G401 (cell line): Measurements from ENCODE around the gene SLC2A2. TPM values are rescaled to one million over a fixed set of nuclear protein-coding genes. Genes with fewer than 3 reads are reported as not detected.

Source experiments
- DNase-seq: peaks from one replicate; pipeline ENCODE4 v3.0.0-alpha.2; 2015; ENCODE audit warnings: low spot score
- in situ Hi-C: cut with HindIII; loops from 2 replicates; pipeline ENCODE4 v1.10.0; 2016; ENCODE audit warnings: low sequenced_read_pairs, mixed read lengths
- total RNA-seq: library from RNA; depleted of rRNA; stranded (reverse); fragments of >200 nt; shearing (Covaris generic); gene quantifications from 2 replicates; pipeline ENCODE4 v1.2.3, GENCODE V29; 2014

Gene SLC2A2
- total RNA-seq, 1 experiment from 2014 or later: not detected

DNA sequence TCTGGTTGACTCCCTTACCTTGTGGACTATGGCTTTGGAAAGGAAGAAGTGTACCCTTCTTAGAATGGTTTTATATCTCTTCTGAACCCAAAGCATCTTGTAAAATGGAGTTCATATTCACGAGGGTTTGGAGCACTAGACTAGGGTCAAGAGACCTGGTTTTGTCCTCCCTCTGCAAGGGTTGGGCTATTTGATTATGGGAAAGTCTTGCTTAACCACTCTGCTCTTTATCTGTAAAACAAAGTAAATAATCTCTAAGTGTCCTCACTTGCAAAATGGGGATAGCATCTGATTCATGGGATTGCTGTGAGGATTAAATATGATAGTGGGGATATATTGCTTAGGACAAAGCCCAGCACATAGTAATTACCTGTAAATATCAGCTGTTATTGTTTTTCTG, 17.9 kb upstream of the SLC2A2 start:
- in situ Hi-C loops: no loop called here
- no peak for DNase-seq

DNA sequence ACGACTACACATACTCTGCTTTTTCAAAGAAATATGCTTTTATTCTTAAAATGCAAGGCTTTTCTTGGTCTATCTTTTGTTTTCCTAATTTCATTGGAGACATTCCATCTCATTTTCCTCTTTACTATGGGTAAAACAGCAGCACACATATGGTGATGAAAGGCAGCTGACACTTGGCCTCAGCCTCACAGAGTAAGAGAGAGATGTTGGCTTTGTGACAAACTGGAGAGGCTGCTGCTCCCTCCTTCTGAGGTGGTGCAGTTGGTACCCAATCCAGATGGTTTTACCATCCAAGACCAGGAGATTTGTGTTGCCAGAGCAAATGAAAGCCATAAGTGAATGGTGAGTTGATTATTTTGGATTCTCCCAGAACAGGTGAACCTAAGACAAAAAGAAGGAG, 13.2 kb upstream of the SLC2A2 start:
- in situ Hi-C loops: no loop called here
- DNase-seq: no peak

DNA sequence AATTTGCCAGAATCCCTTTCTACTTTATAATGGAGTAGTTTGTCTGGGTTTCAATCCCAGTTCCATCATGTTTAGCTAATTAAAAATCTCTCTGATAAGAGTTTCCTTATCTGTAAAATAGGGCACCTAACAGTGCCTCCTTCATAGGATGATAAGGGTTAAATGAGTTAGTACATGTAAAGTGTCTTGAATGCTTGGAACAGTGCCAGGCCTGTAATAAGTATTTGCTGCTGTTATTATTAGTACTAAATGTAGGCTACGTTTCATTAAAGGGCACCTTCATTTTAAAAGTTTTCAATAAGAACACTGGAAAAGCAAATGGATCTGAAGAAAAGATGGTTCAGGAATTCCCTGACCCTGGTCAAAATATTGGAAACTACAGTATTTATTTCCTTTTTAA, 11.8 kb upstream of the SLC2A2 start:
- in situ Hi-C loops: no loop called here
- DNase-seq: no peak

DNA sequence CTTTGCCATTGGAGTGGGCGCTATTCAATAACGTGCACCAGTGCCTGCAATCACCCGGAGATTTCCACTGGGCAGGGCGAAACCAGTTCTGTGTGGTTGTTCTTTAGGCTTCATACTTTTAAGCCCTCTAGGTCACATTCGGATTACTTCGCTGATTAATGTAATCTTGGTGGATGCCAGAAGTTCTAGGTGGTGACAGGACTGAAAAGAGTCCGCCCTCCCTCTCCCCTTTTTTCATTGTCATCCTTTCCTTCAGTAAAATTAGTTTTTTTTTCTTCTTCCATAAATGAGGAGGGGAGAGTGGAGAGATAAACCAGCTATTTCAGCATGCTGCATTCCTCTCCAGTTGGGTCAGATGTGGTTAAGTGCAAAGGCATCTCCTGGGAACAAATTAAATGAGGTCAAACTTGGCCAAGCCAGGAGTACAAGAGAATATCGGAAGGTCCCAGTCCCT, 2.3 kb upstream of the SLC2A2 start:
- no peak for DNase-seq
- in situ Hi-C loops: no loop called here

DNA sequence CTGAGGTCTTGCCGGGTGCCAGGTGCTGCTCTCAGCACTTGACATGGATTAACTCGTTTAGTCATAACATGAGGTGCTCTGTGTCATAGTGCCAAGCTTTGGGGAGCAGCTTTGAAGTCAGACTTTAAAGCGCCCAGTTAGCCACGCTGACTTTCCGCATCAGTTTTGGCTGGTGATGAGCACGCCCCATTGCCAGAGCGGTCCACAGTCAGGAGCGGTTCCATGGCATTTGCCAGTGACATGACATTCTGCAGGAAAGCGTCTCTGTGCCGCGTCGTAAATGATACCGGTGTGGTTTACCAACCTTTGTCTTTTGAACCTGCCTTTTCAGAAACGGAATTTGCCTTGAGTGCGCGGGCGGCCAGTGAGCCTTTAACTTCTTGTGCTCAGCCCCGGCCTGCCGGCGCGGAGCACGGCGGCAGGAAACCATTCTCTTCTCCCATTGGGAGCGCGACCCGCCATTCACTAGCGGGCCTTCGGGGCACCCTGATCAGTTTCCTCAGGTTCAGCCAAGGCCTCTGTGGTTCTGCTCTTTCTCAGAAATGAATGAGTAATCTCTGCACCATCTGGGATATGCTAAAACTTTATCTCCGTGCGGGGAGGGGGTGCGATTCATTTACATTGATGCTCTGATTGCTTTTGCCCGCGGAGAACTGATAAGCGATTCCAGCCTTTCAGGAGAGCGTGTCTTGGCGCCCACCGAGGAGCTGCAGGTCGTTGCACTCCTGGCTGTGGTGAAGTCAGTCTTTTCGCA, 1.7 kb upstream of the SLC2A2 start:
- DNase-seq: peak; percentile 7
- in situ Hi-C loops: no loop called here

DNA sequence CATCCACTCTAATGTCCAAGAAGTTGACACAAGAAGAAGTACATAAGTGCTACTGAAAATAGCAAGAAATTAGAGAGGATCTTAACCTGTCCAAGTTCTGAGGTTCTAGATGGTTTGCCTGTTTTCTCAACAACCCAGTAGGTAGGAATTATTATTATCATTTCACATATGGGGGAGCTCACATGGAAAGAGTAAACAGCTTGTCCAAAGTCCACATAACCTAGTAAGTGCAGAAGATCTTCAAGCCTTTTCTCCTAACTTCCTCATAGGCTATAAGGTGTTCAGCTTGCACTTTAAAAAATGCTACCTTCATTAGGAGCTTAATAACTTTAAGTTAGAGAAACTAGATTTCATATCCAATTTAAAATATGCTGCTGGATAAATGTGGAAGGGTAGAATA, 3.0 kb downstream of the SLC2A2 start:
- DNase-seq: no peak
- in situ Hi-C loops: no loop called here

DNA sequence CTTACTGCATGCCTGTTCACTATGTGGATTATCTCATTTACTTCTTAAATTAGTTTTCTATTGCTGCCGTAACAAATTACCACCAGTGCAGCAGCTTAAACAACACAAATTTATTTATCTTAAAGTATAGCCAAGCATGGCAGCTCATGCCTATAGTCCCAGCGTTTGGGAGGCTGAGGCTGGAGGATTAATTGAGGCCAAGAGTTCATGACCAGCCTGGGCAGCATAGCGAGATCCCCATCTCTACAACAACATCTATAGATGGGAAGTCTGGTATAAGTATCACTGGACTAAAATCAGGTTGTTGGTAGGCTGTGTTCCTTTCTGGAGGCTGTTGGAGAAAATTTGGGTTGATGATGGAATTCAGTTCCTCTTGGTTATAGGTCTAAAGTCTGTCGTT, 5.1 kb downstream of the SLC2A2 start:
- in situ Hi-C loops: no loop called here
- no peak for DNase-seq

DNA sequence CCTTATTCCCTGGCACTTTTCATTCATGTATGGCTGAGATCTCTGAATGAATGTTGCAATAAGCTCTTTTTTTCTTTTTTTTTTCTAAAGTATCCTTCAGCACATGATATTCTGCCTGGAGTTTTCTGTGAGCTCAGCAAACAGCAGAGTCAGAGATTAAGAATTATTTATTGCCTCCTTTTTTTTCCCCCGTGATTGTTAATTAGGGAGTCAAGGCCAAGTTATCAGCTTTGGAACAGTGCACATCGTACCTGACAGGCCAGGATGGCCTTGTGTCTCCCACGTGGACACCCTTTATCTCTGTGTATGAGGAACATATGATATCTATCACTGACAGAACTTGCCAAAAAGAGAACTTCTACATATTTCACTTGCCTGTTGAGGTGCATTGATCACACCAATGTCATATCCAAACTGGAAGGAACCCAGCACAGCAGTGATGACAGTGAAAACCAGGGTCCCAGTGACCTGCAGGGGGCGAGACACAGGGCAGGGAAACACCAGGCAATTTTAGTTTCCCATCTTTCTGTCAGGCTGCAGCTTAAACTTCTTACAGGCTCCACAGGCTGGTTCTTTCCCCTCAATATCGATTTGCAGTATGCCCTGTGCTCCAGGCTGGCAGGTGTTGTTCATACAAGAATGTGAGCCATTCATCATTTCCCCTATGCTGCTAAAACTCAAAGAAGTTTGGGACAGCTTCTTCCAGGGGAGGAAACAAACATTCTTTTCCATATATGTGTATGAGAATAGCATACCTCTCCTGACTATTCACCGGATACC, 8.2 kb downstream of the SLC2A2 start:
- in situ Hi-C loops: no loop called here
- no peak for DNase-seq

DNA sequence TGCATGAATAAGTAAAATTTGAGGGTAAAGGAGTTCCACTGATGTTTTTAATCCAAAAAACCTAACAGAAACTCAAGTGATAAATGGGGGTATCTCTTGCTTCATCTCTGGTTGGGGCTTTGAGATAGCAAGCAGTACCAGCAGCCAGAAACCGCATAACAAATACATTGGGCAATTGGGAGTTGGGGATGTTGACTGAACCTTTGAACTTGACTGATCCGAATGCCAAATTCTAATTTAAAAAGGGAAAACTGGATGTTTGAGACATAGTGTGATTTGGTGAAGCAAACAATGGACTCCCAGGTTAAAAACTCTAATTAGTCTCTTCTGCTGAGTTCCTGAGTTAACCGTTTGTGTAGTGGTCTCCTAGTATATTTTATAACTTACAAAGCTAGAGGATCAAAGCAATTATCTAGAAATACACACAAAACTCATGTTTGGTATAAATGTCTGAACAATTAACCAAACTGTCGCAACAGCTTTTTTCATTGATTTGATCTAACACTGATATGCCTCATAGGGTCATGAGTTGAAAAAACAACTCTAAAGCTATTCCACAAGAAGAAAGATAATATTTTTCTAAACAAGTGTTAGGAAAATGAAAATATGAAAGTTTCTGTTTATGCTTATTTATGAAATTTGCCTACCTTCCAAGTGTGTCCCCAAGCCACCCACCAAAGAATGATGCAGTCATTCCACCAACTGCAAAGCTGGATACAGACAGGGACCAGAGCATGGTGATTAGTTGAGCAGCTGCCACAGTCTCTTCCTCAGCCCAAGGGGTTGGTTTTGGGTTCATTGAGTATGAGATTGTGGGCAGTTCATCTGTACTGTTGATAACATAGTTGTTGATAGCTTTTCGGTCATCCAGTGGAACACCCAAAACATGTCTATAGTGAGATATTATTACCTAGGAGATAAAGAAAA, 12.4 kb downstream of the SLC2A2 start:
- in situ Hi-C loops: no loop called here
- no peak for DNase-seq

DNA sequence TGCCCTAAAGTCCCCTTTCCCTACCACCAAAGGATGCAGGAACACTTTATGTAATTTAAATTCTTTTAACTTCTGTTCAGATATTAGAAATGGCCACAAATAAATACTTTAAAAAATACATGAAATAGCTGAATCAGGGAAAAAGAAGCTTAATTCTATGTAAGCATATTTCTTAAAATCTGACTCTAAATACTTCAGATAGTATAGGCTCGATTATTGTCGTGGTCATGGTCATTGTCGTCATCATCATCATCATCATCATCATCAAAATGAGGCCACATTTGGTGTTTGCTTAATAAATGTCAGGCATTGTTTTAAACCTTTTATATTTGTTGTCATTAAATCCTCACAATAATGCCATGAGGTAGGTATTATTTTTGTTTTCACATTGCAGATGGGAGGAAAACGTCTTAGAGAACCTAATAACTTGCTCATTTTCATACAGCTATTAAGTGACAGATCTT, 14.6 kb downstream of the SLC2A2 start:
- in situ Hi-C loops: no loop called here
- no peak for DNase-seq

DNA sequence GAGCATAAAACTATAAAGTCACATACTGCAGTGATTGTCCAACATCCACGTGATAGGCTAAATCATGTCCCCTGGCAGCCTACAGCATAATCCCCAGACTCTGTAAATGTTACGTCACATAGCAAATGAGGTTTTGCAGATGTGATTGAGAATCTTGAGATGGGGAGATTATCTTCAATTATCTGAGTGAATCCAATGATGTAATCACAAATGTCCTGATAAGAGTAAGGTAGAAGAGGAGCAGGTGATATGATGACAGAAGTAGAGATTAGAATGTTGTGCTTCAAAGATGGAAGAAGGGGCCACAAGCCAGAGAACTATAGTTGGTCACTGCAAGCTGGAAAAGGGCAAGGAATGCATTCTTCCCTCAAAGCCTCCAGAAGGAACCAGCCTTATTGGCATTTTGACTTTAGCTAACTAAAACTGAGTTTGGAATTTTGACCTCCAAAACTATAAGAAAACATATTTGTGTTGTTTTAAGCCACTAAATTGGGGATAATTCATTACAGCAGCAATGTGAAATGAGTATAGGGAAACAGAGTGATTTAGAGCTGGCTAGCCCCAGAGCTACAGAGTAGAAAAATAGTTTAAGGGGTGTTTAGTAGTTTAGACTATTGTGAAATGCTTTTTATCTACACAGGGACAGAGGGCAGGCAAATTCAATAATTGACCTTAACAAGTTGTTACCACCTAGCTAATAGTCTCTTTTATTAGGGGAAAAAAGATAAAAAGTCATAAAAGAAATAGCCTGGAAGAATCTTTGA, 15.2 kb downstream of the SLC2A2 start:
- DNase-seq: no peak
- in situ Hi-C loops: no loop called here

DNA sequence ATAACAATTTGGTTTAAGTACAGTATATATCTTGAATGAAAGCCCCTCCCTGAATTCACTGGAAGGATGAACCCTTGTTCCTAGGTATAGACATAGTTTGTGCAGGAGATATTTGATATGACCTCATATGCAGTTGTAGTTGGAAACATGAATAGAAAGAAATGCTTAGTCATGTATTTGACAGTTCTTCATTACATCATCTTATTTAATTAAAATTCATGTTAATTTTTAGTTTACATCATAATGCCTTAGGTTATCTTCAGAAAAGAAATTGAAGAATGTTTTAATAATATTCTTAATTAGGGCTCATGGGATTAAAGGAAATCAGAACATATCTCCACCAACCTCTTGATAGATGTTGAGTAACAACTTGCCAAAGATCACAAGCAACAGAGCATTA, 19.2 kb downstream of the SLC2A2 start:
- in situ Hi-C loops: no loop called here
- no peak for DNase-seq

DNA sequence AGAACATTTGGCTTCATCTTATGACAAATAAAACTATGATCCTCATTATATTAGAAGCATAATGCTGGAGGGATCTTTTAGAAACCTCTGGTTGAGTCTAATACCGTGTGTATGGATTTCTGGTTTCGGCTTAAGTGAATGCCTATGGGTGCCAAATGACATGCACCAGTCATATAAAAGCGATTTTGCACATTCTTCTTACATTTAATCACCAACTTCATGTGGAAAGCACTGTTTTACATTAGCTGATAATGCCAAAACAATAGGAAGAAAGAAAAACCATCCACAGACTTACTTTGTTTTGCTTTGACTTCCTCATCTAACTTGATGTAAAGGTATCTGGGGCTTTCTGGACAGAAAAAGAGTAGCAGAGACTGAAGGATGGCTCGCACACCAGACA, 20.9 kb downstream of the SLC2A2 start:
- DNase-seq: no peak
- in situ Hi-C loops: no loop called here

DNA sequence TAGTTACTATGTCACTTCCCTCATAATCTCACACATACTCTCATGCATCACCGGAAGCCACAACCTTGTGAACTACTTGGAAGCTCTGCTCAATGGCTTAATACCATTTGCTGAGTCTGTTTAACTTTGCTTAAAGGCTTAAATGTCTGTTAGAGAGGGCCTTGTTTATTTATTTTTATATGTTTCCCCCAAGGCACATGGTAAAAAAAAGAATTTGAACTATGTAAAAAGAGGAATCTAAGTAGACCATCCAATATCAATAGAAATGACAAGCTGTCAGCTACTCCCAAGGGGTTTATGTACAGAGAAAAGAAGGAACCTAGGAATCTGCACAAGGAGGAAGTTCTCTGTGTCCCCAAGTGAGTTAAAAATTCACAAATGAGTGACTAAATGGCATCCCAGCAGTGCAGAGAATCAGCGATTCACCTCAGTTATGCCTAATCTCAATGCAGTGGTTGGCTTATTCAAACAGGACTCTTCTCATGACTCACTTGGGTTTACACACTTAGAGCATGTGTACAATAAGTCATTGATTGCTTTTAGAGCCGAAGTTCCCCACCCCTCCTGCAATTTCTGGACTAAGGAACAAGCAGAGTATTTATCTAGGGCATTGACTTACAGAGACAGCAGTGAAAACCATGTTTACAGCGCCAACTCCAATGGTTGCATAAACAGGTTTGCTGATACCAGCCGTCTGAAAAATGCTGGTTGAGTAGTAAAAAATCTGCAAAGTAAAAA, 24.4 kb downstream of the SLC2A2 start:
- DNase-seq: no peak

DNA sequence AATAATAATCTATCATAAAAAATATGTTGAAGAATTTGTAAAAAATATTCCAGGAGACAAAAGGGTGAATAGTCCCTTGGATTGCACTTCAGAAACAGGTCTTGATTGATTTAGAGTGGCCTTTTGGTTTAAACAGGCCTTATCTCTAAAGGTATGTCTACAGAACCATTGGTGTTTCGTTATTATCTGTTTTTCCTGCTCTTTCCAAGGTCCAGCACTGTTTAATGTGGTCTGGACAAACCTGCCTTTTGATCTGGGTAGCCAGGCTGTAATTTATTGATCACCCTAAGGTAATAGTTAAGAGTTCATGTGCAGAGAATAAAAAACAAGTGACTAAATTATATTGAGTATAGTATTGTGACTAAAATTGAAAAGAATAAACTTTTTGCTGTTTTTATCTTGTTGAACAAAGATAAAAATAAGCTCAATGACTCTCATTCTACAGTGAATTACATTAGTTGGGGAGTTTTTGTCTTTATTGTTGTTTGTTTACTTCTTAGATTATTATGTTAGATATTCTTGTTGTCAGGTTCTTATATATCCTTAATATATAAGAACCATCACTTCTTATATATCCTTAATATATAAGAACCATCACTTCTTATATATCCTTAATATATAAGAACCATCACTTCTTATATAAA, 25.1 kb downstream of the SLC2A2 start:
- DNase-seq: no peak
- in situ Hi-C loops: no loop called here

More for the DNA sequence above, 24.4 kb downstream of the SLC2A2 start:
- in situ Hi-C loops: no loop called here

DNA sequence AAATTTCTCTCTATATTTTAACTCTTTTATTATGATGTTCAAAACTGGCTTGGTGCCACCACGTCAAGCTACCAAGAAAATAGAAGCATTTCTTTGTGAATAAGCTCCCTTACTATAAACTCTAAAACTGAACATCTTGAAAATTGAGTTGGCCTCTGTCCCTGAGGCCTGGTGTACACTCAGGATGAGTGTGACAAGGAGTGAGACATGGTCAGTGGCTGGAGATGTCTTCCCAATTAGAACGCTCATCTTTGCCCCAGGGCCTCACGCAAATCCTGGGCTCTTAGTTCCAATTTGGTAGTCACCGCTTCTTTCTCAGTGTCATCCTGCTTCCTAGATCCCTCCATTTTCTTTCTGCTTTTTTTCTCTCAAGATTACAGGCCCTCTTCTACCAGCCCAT, 26.2 kb downstream of the SLC2A2 start:
- in situ Hi-C loops: no loop called here

DNA sequence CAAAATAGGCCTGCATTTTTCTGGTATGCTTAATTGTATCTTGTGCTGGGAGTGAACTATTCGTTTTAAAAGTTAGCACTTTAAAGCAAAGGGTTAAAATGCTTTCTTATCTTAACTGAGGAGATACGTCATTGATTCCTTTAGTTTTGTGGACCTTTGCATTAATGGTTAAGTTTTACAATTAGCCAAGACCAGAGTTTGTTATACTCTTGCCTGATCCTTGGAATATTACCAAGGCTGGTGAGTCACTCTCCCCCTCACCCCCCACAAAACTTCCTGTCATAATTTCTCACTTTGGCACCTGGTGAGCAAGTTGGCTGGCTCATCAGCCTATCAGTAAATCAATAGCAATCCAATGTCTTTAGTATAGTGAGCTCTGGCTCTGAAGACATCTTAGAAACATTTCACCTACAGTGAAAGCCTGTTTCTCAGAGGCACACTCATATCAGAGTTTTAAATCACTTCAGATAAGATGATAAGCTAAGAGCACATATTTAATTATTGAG, 26.7 kb downstream of the SLC2A2 start:
- in situ Hi-C loops: no loop called here
- no peak for DNase-seq

More for the DNA sequence above, 26.2 kb downstream of the SLC2A2 start:
- DNase-seq: no peak
